ELR (cell line): ENCODE results near the gene CDKAL1.
"Not testable (repeated sequence)": the region's sequence is repeated elsewhere in the genome, so short reads cannot be mapped to it uniquely, and the experiment has no call there.

Source experiments
- DNase-seq: peaks from one replicate; pipeline ENCODE4 v3.0.0-alpha.2; 2015; ENCODE audit warnings: low read depth

Gene CDKAL1

DNA sequence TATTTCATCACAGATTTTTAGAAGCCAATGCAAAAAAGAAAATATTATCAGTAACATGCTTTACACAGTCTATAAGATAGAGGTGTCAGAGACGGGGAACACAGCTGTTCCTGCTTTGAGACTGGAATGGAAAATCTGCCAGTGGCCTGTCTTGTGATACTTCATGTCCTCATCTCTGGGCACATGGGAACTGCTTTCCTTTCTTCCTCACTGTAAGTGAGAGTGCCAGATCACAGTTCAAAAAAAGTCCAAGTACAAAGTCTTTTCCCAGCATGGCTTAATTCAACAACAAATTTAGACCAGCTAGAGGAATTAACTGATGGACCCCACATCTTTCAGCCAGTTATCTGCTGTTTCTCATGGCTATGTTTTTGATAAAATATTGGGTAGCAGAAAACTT lies 490.4 kb downstream of the CDKAL1 start:
- no peak for DNase-seq

DNA sequence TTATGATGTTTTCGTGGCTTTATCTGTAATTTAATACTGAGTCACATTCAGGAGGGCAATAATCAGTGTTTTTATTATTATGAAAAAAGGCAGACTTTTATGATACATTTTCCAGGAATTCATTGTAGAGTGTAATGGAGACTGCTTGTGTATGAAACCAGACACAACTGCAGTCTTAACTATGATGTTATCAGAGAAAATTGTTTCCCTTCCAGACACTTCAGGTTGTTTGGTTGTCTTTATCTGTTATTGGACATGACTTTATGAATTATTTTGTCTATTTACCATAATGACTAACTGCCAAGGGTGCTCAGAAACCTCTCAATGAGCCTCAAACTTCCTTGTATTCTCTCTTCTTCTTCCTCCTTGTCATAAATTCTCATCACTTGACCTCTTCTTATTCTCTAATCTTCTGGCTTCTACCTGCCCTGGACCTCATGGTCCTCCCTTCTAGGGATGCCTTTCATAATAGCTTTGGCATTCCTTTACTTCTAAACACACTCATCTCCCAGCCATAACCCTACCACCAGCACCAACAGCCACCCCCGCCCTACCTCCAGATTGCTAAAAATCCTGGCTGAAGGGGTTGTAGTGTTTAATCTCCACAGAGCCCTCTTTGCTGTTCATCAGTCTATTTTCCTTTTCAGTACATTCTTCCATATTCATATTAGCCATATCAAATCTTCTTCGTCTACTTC lies 492.5 kb downstream of the CDKAL1 start:
- DNase-seq: peak; percentile 22

DNA sequence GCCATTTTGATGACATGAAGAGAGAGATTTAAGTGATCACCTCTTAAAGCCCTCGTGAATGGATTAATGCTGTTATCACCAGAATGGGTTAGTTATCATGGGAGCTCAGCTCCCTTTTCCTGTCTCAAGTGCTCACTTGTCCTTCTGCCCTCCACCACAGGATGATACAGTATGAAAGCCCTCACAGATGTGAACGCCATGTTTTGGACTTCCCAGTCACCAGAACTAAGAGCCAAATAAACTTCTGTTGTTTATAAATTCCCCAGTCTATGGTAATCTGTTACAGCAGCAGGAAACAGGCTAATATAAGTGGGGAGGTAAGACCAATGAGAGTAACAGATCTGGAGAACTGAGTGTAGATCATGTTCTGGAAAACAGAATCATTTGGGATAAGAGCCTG lies 493.2 kb downstream of the CDKAL1 start:
- DNase-seq: no peak

DNA sequence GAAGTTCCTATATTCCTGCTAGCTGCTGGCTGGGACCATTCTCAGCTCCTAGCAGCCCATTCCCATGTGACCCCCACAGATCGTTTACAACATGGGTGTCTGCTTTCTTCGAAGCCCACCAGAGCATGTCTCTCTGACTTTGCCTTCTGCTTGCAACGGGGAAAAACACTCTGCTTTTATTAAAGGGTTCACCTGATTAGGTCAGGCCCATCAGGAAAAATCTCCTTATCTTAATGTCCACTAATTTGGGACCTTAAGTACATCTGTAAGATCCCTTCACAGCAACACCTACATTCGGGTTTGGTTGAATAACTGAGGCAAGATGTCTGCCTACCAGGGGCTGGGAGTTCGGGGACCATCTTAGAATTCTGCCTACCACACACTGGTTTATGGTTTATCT lies 496.9 kb downstream of the CDKAL1 start:
- no peak for DNase-seq

DNA sequence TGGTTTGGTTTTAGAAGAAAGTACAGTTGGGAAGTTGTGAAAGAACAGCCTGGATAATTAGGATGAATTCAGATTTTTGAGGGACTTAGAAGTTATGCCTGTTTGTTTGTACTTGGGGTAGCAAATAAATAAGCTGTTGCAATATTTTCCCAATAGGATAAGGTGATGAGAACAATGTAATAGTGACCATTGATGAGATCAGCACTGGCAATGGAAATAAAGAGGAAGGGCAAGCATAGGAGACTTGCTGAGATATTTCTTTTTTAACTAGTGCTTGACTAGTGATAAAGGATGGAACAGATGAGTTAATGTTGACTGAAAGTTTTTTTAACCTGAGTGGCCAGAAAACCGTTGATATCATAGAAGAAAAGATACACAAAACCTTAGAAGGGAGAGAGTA lies 498.8 kb downstream of the CDKAL1 start:
- DNase-seq: no peak

DNA sequence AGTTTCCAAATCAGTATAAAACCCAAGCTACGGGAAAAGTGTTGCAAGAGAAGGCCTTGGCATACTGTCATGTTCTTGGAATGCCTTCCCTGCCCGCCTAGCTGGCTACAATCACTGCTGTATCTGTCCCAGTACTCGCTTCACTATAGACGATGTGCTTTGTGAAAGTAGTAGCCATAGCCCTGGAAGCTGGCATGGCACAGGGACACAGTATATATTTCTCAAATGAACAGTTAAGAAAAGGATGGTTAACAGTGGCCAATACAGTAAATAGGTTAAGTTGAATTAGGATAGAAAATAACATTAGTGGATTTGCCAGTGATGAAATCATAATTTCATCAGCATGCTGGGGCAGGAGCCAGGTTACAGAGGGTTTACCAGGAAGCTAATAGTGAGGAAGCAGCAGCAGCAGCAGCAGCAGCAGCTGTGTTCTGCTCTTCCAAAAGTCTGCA lies 499.3 kb downstream of the CDKAL1 start:
- peak; percentile 73 for DNase-seq

DNA sequence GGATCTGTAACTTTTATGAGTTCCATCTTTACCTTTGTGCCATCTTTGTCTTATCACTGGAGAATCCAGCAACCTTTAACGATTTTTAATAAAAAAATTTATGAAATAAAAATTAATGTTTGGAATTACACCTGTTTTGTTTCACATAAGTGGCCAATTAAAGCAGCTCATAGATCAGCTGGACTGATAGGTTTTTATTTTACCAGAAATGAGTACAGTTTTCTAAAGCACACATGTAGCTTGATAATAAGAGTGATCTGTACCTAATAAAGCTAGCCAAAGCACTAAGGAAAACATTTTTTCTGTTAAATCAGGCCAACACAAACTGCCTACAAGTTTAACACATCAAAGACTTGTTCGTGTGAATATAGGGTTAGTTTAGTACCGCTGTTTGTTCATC lies 500.1 kb downstream of the CDKAL1 start:
- no peak for DNase-seq

DNA sequence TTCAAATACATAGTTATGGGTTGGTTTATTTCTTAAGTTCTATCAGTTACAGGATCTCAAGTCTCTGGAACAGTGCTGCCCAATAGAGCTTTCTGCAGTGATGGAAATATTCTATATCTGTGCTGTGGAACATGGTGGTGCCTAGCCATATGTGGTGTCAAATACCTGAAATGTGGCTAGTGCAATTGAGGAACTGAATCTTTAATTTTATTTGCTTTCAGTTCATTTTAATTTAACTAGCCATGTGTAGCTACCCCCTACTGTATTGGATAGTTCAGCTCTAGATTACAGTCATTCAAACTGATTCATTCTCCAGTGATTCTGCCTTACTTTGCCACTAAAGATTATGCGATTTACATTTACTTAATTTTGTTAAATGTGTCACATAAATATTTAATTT lies 503.2 kb downstream of the CDKAL1 start:
- DNase-seq: no peak

DNA sequence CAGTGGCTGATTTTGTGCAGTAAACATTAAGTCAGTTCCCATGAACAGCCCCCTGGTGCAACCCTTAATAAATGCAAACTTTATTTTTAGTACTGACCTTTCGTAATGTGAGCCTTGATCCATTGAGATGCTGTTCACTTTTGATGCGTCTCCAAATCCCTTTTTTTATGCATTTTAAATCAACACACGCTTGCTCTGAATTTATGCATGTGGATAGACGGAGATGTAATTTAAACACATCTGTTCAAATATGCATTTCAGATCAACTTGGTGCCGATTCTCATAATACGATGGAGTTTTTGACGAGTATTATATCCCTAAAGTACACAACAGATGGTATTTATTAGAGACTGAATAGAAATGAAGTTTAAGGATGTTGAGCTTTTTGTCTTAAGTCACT lies 505.7 kb downstream of the CDKAL1 start:
- DNase-seq: no peak

DNA sequence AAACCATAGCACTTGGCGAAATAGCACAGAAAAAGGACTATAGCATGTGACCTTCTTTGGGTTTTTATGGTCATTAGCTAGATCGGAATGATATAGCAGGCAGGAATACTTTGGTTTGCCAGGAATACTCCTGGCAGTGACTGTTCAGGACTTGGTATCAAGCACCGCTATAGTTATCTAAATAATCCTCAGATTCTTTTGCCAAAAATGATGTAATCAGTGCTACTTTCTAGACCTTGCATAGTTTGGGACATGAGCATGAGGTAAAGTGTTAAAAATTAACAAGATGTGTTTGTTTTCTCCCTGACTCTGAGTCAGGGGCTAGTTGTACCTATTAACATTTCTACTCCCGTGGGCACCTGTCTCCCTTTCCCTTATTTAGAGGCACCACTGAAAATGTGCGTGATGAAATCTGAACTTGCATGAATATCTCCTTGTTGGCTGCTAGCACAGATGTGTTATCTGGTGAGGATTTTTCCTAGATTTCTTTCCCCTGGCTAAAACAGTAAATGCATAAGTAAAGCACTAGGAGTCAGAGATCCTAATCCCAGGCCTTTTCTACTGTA lies 511.0 kb downstream of the CDKAL1 start:
- no peak for DNase-seq

DNA sequence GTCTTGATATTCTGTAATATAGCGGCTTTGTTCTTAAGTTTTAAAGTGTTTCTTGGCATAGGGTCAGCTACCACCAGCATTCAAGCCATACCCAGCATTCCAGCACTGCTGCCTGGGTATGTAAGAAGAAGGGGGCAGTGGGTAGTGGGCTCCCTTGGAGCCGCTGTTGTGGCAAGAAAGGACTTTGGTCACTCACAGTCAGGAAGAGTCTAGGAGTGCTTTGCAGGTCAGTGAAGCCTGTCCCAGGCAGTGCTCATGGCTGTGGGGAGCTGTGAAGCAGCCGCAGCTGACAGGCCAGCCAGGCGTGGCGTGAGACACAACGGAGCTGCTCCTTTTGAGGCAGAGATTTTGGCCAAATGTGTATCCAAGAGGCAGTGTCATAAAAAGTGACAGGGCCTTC lies 512.0 kb downstream of the CDKAL1 start:
- DNase-seq: no peak

DNA sequence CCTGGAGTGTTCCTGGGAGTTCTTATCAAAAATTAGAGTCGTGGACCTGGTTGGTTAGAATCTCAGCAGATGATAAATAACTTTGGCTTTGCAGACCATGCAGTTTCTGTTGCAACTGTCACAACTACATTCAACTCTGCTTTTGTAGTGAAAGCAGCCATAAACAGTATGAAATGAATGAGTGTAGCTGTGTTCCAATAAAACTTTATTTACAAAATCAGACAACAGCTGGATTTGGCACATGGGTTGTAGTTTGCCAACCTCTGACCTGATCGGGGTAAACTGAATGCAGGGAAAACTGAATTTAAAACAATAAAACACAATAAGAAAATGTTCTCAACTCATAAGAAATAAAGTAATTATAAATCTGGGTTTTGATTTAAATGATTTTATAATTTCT lies 513.8 kb downstream of the CDKAL1 start:
- DNase-seq: no peak

DNA sequence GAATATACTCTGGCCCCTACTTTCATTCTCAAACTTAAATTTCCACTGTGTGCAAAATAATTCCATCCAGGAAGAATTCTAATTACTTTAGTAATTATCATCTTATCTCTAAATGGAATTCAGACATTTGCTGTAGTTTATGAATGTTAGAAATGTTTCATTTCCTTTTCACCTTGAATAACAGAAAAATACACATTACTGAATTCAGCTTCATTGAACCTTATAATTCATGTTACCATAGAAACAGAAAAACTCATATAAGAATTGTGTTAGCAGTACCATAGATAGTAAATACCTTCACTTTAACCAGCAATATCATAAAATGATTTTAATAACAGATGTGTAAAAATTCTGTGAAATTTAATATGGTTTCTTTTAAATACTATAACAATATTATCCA lies 514.9 kb downstream of the CDKAL1 start:
- DNase-seq: no peak

DNA sequence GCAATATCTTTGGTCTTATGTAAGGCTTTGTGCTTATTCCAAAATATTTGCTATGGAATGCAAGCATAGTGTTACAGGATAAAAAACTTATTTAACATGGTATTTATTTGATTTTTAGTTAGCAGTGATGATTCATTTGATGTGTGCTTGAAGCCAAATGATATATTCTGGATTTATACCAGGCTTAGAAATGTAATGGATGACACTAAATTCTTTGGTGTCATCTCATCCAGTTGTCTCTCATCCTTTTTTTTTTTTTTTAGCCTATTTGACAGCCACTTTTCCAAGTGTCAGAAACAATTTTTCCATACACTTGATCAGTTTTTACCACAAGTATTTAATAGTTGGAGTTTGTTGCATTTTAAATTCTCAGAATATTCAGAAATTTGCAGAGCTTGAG lies 515.3 kb downstream of the CDKAL1 start:
- no peak for DNase-seq

DNA sequence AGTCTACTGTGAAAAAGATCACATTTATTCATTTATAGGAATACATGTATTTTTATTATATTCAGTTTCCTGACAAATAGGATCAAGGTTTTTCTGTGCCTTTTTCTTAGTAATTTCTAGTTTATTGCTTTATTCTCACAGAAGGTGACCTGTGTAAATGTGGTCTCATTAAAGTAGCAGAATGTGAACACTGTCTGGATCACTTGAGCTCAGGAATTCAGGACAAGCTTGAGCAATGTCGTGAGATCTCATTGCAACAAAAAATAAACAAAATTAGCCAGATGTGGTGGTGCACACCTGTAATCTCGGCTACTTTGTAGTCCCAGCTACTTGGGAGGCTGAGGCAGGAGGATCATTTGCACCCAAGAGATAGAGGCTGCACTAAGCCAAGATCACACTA lies 516.7 kb downstream of the CDKAL1 start:
- no peak for DNase-seq

DNA sequence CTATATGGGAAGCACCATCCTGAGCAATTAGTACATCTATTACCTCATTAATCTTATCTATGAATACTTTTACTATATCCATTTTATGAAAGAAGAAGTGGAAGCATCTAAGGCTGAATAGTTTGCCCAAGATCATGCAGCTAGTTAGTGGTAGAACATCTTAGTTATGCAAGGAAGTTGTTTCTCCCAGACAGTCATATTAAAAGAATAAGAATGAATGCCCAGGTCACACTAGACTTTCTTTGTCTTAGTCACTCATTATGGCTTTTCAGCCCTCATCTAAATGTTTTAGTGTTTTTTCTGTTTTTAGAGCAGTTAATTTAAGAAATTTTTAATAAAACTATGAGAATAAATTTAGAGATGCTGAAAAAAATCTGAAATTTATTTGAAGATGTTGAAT lies 517.5 kb downstream of the CDKAL1 start:
- no peak for DNase-seq

DNA sequence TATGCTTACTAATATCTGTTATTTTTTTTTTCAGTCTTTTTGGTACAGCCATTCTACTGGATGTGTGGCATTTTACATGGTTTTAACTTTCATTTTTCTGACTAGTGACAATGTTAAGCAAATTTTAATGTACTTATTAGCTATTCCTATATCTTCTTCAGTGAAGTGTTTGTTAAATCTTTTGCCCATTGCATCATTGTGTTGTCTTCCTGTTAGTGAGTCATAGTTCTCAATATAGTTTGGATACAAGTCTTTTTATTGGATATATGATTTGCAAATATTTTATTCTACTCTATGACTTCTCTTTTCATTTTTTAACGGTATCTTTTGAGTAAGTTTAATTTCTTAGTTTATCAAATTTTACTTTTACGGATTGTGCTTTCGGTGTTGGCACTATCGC lies 519.4 kb downstream of the CDKAL1 start:
- DNase-seq: peak; percentile 45

DNA sequence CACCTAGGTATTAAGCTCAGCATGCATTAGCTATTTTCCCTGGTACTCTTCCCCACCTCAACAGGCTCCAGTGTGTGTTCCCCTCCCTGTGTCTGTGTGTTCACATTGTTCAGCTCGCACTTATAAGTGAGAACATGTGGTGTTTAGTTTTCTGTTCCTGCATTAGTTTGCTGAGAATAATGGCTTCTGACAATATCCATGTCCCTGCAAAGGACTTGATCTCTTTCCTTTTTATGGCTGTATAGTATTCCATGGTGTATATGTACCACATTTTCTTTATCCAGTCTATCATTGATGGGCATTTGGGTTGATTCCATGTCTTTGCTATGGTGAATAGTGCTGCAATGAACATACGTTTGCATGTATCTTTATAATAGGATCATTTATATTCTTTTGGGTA lies 521.2 kb downstream of the CDKAL1 start:
- DNase-seq: not testable (repeated sequence)

DNA sequence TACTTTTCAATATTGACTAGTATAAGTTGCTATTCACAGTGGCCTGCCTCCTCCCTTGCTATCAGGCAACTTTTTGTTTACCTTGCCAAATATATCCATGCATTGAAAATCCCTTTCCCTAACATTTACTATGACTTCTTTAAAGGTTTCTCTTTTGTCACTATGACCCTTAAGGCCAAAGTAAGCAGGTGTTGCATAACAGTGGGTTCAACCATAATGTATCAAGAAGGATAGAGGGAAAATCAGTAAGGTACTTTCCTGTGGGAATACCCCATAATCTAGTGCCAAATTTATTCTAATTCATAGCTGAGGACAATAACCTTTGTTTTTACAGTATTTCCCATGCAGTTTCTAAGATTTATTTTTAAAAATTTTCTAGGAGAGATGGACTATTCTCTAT lies 527.6 kb downstream of the CDKAL1 start:
- DNase-seq: no peak

DNA sequence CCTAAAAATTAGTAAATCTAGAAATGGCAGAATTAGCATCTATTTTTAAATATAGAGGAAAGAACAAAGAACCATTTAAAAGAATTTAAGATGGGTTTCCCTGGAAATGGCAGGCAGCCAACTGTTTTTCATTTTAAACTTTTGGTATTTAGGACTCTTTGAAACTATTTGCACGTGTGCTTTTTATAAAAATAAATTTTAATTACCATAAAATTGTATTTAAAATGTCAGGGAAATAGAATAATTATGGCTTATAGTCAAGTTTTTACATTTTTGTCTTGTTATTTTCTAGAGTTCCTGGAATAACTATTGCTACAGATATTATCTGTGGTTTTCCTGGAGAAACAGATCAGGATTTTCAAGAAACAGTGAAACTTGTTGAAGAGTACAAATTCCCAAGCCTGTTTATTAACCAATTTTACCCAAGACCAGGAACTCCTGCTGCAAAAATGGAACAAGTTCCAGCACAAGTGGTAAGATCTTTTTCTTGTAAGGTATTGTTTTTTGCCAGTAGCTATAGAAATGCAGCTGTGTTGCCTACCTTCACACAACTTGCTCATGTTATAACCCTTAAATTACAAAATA lies 530.6 kb downstream of the CDKAL1 start:
- DNase-seq: no peak

DNA sequence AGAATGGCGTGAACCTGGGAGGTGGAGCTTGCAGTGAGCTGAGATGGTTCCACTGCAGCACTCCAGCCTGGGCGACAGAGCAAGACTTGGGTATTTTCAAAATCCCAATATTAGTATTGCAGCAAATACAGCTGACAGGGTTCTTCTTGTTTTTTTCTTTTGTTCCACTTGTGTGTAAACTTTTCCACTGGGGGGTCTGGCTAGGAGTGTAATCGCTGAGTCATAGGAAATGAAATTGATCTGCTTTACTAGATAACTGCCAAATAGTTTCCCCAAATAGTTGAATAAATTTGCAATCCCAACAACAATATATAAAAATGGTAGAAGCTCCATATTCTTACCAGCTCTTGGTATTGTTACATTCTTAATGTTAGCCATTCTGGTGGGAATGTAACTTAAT lies 533.3 kb downstream of the CDKAL1 start:
- peak; percentile 13 for DNase-seq

DNA sequence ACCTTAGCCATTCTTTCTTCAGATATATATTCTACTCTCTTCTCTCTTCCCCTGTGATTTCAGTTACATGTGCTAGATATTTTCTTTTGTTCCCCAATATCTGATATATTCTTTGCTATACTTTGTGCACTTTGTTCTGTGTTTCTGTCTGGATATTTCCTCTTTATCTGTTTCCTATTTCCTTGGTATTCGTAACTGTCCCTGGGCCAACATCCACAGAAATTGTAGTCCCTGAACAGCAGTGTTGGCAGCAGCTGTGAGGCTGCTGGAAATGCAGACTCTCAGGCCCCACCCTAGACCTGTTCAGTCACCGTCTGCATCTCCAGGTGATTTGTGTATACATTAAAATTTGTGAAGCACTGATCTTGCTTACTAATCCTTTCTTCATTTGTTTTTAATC lies 536.4 kb downstream of the CDKAL1 start:
- DNase-seq: no peak

DNA sequence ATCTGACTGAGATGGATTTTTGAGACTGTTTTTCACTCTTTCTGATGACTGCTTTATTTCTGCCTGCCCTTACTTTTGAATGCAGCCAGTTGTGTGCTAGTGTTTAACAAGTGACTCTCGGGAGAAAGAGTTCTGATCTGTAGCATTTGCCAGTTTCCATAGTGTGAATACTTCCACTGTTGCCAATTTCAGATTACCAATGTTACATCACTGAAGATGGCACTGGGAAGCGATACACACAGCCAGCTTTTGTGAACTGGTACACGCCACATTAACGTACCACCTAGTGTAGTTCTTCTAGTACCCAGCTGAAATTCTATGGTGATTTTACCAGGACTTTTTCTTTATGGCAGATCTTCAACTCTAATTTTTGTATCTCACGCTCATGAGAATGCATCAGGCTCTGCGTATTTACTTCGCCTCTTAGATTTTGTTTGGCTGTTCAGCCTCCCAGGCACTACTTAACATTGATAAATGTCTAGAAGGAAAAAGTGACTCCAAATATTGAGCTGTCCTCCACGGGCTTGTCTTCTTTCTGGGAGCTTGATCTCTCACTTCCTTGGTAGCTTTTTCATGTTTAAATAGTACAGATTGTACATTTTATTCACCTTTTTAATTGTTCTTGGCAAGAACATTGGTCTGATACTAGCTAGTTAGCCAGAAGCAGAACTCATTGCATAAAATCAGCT lies 537.7 kb downstream of the CDKAL1 start:
- DNase-seq: no peak
